GM12878 (cell line): Measurements from ENCODE around the gene SERPINF2.

ENCODE experiments used
- BRCA1 ChIP-seq: IDR thresholded peaks from 2 replicates; pipeline ENCODE4 v1.6.1; 2011; ENCODE audit warnings: low read depth, low read length, improper control_type of control experiment
- CEBPB ChIP-seq, 2 experiments: fragments of 150-350 bp in 1 of 2; IDR thresholded peaks; 2 replicates each; pipeline ENCODE4 v1.6.1; 2012 to 2014; ENCODE audit warnings: low read depth in 2 of 2, low read length in 2 of 2, borderline replicate concordance in 1 of 2, inconsistent platforms in 1 of 2
- CTCF ChIP-seq, 3 experiments: IDR thresholded peaks in 2 of 3; conservative IDR thresholded peaks in 1 of 3; 2 replicates each; pipeline ENCODE4 v1.5.1; 2011; ENCODE audit warnings: low read depth in 3 of 3, low read length in 3 of 3, mild to moderate bottlenecking in 3 of 3, control low read depth in 2 of 3, moderate library complexity in 2 of 3, inconsistent platforms in 1 of 3, mixed read lengths in 1 of 3; ENCODE audit not compliant: control insufficient read depth in 2 of 3, insufficient read depth in 1 of 3; ENCODE audit errors: extremely low read depth in 1 of 3
- CUX1 ChIP-seq: IDR thresholded peaks from 2 replicates; pipeline ENCODE4 v1.6.1; 2012; ENCODE audit warnings: improper control_type of control experiment, low read depth, low read length; ENCODE audit not compliant: insufficient replicate concordance
- RAD51 ChIP-seq: fragments of 450-650 bp; IDR thresholded peaks from 2 replicates; pipeline ENCODE4 v1.6.1; 2016; ENCODE audit warnings: moderate library complexity, mild to moderate bottlenecking, inconsistent platforms
- REST ChIP-seq: IDR thresholded peaks from 2 replicates; pipeline ENCODE4 v1.6.1; 2012; ENCODE audit warnings: mild to moderate bottlenecking, low read depth, low read length
- SUZ12 ChIP-seq: fragments of 200-600 bp; sonication (generic); IDR thresholded peaks from one replicate; pipeline ENCODE4 v1.6.1; 2018; ENCODE audit warnings: antibody characterized with exemption, mild to moderate bottlenecking; ENCODE audit not compliant: unreplicated experiment
- YY1 ChIP-seq: IDR thresholded peaks from 2 replicates; pipeline ENCODE4 v1.6.1; 2011; ENCODE audit warnings: low read depth, mild to moderate bottlenecking, low read length

- TF ChIP-seq CUX1 (no peak), CTCF (IDR thresholded peaks at IDR 0.05 in 2 of 3, conservative IDR thresholded peaks at IDR 0.05 in 1 of 3; ENCODE audit: control insufficient read depth in 2 of 3, extremely low read depth in 1 of 3, insufficient read depth in 1 of 3, low read depth in 3 of 3, low read length in 3 of 3) (no peak), RAD51 (no peak), REST (no peak), CEBPB (IDR thresholded peaks at IDR 0.05; ENCODE audit: borderline replicate concordance in 1 of 2, low read depth in 2 of 2, low read length in 2 of 2) (no peak), YY1 (no peak), BRCA1 (no peak), SUZ12 (no peak)
Observed at GRCh38 chr17:1732241-1732832, 10.3 kb upstream of the SERPINF2 start.
